GM19025 (cell line): ENCODE data around the gene MRGPRG.

Experiments used
- ATAC-seq: cut with Tn5 transposase; IDR thresholded peaks from one replicate; pipeline ENCODE4 v1.9.1; 2021; ENCODE audit warnings: mild to moderate bottlenecking, low read depth, moderate library complexity; ENCODE audit not compliant: unreplicated experiment

Gene MRGPRG

DNA sequence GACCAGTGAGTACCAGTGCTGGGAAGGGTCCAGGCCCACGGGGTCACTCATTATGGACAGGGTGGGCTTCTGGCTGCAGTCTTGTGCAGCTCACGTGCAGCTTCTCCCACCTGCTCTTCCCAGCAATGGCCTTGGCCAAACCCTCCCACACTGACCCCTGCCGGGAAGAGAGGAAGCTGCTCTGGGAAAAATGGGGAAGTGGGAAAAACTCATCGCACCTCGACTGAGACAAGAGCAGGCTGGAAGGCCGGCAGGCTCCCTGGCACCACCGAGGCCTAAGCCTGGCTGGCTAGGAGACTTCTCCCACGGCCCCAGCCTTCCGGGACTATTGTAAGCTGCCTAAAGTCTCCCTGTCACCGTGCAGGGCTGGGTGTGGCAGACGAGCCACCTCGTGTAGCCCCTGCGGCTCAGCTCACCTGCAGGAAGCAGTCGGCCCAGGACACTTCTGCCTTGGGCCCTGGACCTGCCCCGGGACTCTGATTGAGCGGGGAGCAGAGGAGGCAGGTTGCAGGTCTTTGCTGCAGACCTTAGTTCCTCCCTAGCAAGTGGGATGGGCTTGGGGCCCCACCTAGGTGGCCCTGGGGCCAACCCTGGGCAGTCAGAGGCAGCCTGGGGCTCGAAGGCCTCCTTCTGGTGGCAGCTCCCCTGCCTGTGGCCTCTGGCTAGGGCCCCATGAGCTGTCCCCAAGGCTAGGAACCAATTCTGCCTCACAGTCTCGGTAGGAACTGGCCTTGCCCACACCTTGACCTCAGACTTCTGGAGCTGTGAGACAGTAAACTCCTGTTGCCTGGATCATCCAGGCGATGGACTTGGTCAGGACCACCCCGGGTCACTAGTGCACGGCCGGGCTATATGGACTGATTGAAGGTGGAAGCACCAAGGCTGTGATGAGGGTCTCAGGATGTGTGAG is 23.1 kb downstream of the MRGPRG start:
- no peak for ATAC-seq

DNA sequence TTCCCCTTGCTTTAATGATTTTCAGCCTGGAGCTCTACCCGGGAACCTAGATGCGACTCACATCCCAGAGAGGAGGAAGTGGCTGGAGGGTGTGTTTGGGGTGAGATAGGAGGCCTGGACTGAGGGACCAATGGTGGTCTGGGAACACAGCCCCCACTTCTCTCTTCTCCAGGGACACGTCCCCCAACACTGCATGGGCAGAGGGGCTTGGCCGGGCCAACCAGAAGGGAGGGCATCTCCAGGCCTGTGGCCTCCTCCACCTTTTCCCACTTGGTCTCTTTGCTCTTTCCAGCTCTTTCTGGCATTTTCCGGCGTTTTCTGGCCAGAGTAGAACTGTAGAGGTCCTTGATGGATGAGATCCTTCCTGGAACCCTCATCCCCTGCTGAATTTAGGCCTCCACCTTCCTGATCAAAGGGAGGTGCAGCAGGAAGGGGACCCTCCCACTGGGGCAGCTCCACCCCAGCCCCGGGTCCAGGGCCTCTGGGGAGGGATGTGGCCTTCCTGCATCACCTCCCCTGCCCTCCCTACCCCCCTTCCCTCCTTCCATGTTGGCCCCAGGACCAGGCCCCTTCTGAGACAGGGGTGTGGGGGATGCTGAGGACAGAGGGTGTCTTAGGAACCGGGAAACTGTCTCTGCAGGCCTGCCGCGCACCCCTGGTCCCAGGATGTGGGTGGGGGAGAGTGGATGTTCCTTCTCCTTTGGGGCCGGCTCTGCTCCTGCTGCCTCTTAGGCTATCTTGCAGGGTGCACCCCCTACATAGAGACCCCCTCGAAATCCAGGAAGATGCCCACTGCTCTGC is 24.4 kb downstream of the MRGPRG start:
- no peak for ATAC-seq

DNA sequence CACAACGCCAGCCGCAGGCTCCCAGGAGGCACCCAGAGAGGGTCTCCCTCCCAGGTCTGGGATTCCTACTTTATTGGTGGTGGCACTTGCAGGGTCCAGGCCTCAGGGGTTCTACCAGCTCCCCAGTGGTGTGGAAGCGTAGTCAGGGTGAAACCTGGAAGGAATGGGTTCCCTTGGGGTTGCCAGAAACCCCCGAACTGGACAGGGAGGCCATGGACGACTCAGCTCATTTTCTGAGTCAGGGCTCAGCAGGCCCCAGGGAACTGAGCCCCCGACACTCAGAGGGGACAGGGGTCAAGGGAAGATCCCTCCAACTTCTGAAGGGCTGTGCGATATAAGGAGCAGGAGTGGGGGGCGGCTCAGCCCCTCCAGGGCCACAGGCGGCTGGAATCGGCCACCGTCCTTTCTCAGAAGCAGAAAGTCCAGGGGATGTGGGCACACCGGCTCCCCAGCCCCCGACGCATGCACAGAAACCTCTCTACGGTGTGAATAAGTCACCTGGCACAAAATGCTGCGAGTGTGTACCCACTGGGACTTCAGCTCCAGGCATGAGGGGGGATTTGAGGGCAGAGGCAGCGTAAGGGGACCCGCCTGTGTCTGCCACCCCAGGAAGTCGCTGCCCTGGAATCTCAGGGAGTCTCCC is 25.1 kb downstream of the MRGPRG start:
- no peak for ATAC-seq

DNA sequence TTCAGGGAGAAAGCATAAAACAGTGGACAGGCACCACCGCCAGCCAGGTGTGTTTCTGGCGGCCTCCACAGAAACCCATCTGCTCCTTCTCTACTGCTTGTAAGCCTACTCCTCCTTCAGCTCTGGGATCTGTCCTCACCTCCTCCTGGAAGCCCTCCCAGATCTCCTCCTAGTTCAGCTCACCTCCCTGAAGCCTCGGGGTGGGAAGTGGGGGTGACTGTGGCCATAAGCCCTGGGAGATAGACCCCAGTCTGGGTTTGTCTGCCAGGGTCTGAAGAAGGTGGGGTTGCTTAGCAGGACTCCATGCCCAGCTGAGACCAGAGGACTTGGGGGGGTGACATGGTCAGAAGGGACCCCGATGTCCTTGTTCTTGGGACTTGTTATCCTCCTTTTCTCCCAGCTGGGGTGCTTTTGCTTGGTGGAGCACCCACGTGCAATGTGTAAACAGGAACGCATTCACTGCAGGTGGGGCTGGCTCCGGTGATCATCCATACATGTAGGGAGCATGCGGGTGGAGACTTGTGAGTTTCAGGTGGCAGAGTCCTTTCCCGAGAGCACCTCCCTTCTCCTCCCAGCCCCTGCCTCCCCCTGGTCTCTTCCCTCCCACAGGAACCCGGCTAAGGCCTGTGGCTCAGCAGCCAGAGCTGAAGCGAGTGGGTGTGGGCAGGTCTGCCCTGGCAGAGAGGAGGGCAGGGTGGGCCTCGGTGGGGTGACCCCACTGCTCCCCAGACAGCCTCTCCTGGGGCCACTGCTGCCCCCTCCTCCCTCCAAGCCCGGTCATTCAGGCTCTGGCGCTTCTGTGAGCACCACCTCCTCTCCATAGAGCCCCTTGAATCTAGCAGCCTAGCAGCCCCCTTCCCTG is 25.9 kb downstream of the MRGPRG start:
- no peak for ATAC-seq

DNA sequence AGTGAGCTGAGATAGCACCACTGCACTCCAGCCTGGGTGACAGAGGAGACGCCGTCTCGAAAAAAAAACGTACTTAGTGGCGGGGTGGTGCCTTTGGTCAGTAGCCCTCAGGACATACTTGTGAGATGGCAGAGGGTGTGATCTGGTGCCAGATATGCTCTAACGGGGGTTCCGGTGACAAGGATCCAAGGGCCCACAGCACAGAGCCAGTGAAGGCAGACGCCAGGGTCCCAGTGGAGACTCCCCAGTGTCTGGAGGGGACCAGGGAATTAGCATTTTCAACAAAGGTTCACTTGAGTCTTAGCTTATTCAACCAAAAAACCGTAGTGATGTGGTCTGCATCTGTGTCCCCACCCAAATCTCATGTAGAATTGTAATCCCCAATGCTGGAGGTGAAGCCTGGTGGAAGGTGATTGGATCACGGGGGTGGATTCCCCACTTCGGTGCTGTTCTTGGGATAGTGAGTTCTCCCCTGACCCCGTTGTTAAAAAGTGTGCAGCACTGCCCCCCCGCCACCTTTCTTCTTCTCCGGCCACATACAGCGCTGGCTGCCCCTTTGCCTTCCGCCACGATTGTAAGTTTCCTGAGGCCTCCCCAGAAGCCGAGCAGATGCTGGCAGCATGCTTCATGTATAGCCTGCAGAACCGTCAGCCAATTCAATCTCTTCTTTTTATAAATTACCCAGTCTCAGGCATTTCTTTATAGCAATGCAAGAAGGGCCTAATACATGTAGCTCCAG is 26.9 kb downstream of the MRGPRG start:
- no peak for ATAC-seq

DNA sequence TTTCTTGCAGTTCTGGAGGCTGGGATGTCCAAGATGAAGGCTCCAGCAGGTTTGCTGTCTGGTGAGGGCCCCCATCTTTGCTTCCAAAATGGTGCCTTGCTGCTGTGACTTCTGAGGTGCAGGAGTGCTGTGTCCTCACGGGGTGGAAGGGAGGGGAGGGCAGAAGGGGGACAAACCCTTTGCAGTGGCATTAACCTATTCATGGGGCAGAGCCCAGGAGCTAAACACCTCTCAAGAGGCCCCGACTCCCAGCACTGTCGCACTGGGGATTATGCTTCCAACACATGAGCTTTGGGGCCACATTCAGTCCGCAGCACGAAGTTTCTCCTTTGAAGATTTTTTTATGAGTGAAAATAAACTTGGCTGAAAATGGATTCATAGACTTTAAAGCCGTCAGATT is 28.0 kb downstream of the MRGPRG start:
- ATAC-seq, result no peak

DNA sequence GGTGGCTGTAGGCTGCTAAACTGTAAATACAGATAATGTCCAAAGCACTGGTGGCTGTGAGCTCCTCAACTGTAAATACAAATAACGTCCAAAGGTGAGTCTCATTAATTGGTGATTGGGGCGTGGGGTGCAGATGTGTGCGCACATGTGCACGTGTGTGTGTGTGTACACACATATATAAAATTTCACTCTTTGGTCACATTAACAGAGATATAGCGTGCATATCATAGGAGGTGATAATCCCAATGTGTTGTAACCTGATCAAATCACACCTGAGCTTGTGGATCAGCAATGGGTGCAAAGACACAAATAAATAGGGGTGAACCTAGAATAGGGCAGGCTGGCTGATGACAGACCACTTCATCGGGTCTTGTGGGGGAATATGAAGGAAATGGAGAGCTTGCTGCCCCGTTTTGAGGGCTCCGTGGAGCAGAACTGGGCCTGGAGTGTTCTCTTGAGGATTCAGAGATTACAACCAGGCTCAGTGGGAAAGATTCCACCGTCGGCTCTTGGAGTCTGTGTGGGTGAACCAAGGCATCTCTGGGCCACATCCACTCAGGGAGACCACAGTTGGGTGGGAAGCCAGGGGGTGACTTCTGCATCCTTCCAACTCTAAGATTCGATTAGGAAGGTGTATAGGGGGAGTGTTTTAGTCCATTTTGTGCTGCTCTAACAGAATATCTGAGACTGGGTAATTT is 28.6 kb downstream of the MRGPRG start:
- ATAC-seq, result no peak

DNA sequence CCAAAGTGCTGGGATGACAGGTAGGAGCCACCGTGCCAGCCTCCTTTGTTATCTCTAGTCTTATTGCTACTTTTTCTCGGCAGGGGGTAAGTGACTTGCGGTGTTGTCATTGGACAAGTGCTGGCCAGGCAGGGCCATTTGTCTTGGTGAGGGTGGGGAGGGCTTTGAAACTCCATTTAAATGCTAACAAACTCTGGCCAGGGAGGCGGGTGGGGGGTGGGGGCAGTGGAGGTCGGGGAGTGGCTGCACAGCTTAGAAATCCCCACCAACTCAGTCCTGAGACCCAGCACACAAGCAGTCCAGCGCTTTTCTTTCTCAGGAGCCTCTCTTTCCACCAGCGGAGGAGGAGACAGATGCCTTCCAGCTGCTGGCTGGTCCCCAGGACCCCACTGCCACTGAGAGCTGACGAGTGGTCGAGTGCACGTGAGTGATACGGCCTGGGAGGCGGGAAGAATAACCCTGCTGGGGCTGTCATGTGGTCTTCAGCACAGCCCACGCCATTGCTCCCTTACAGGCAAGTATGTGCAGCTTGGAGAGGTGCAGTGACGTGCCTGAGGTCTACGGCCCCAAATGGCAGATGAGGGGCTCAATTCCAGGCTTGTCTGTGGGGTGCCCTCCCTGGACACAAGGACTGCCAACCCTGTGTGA is 29.3 kb downstream of the MRGPRG start:
- no peak for ATAC-seq

DNA sequence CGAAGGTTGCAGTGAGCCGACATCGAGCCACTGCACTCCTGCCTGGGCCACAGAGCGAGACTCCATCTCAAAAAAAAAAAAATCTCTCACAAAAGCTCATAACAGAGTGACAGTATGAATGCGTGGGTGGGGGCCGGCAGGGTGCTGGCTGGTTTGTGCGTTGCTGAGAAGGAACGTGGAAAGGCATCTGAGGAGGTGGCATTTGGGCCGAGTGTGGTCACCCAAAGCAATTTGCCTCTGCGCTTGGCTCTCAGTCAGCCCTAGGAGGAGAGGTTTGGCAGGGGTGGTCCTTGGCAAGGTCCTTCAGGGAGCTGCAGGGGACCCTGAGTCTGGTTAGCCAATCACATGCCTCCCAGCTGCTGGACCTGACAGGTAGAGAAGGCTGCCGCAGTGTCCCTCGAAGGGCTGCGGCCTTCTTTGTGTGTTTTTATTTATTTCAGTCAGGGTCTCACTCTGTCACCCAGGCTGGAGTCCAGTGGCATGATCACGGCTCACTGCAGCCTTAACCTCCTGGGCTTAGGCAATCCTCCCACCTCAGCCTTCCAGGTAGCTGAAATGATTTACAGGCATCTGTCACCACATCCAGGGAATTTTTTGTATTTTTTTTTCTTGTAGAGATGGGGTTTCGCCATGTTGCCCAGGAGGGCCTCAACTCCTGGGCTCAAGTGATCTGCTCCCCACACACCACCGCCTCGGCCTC is 30.0 kb downstream of the MRGPRG start:
- no peak for ATAC-seq

DNA sequence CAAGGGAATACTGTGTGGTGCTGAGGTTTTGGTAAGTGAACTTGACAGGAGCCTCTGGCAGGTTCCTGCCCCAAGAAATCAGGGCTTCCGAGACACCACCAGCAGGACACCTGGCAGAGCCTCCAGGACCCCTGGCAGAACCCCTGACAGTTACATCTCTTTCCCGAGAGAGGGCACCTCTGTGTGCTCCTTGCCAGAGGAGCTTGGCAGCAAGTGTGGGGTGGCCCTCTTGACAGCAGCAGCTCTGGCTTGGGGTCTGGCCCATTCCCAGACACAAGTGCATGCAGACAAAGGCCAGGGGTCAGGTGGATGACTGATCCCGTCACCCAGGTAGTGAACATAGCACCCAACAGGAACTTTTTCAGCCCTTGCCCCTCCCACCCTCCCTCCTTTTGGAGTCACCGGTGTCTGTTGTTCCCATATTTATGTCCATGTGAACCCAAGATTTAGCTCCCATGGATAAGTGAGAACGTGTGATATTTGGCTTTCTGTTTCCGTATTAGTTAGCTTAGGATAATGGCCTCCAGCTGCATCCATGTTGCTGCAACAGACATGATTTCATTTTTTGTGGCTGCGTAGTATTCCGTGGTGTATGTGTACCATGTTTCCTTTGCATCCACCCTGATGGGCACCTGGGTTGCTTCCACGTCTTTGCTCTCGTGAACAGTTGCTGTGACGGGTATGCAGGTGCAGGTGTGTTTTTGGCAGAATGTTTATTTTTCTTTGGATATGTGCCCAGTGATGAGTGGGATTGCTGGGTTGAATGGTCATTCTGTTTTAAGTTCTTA is 32.3 kb downstream of the MRGPRG start:
- no peak for ATAC-seq

DNA sequence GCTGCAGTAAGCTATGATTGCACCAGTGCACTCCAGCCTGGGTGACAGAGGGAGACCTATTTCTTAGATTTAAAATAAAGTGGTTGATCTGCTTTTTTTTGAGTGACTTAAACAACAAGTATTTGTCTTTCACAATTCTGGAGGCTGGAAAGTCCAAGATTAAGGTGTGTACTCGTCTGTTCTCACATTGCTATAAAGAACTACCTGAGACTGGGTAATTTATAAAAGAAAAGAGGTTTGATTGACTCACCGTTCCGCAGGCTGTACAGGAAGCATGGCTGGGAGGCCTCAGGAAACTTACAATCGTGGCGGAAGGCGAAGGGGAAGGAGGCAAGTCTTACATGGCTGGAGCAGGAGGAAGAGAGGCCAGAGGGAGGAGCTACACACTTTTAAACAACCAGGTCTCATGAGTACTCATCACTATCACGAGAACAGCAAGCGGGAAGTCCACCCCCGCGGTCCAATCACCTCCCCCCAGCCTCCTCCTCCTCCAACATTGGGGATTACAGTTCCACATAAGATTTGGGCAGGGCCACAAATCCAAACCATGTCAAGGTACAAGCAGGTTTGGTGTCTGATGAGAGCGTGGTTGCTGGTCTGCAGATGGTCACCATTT is 33.8 kb downstream of the MRGPRG start:
- ATAC-seq, result no peak

DNA sequence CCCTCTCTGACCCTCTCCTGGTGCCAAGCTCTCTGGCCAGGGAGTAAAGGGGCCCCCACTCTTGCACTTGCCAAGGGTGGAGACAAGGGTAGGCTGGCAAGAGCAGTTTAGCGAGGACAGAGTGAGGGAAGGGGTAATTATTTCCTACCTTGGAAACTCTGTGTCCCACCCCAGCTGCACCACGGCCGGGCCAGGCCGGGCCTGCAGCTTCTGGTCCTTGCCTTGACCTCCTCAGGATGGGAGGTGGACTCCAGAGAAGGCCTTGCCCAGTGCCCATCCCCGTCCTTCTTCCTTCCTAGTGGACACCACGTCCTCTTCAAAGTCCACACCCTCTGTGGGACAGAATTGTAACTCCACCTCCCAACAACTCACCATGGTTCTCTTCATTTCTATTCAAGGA is 35.1 kb downstream of the MRGPRG start:
- no peak for ATAC-seq

DNA sequence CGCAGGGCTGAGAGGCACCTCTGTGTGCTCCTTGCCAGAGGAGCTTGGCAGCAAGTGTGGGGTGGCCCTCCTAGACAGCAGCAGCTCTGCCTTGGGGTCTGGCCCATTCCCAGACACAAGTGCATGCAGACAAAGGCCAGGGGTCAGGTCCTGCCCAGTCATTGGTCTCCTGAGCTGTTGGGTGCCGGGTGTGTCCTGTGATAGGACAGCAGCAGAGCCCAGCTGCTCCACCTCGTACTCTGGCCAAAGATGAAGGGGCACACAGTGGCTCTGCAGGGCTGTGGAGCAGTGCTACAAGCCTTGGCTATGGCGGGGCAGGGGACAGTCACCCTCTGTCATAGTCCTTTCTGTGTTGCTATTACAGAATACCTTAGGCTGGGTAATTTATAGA is 36.2 kb downstream of the MRGPRG start:
- ATAC-seq, result no peak

DNA sequence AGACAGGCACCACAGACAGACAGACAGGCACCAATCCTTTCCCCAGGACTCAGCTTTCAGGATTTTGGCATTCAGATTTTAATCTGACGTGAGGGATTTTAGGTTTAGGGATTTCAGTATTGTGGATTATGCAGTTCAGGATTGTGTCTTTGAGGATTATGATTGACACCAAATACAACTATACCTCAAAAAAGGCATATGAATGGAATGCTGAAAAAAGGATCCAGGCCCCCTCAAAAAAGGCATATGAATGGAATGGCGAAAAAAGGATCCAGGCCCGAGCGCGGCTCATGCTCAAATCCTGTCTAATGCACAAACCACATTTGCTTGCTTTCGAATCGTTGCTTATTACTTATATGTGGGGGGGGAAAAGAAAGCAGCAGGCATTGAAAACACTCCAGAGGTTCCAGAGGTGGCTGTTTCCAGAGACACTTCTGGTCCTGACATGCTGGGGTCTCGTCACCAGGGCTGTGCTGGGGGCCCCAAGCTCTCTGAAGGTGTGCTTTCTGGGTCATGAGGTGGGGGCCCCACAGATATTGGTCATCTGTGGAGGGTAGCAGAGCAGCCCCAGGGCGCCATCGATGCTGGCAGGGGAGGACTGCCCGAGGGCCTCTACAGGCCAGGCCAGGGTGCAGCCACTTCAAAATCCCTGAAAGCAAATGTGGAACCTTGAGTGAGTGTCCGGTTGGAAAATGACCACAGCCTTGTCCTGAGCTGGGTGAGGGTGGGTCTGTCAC is 36.7 kb downstream of the MRGPRG start:
- no peak for ATAC-seq

DNA sequence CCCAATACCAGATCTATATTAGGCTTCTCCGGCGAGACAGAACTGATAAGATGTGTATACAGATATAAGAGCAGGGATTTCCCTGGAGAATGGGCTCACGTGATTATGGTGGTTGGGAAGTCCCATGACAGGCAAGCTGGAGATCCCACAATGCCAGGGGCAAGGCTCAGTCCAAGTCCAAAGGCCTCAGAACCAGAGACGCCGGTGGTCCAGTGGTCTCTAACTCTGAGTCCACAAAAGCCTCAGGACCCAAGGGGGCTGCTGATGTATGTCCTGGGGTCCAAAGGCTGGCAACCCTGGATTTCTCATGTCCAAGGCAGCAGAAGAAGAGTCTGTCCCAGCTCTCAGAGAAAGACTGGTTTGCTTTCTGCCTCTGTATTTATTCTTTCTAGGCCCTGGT is 37.7 kb downstream of the MRGPRG start:
- no peak for ATAC-seq

DNA sequence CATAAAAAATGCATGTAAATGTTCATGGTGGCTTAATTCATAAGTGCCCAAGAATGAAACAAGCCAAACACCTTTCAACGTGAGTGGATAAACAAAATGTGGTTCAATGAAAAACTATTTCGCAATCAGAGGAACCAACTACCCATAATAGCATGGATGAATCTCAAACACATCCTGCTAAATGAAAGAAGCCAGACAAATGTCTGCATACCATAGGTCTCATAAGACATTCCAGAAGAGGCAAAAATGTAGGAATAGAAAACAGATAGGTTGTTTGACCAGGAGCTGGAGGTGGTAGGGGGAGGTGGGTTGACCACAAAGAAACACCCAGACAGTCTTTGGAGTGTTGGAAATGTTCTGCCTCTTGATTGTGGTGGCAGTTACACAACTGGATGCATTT is 40.3 kb downstream of the MRGPRG start:
- ATAC-seq, result no peak
